ENCODE results near the gene PLSCR3.

DNA sequence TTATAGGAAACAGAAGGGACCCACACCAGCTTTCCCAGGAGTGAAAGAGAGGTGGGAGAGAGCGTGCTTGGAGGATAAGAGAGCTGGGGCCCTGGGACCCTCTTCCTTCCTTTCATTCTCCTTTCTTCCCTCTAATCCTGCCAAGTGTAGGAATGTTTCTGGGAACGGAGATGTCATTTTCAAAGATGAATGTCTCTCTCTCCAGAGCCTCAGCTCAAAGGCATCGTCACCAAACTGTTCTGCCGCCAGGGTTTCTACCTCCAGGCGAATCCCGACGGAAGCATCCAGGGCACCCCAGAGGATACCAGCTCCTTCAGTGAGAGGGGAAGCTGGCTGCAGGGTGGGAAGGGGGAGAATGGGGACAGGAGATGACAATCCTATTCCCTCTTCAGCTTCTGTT lies 46.9 kb upstream of the PLSCR3 start:
- TF ChIP-seq POLR2AphosphoS5 (IDR thresholded peaks at IDR 0.05) (no peak), POLR2A (IDR thresholded peaks at IDR 0.05) (no peak)
